SU-DHL-6 (cell line): Measurements from ENCODE around the gene SUN3.

Experiments
- CTCF ChIP-seq: fragments of 200-600 bp; sonication (generic); IDR thresholded peaks from one replicate; pipeline ENCODE4 v1.5.1; 2017; ENCODE audit warnings: antibody characterized with exemption, mild to moderate bottlenecking, low read length, moderate library complexity; ENCODE audit not compliant: insufficient read depth, poor library complexity, severe bottlenecking
- EZH2phosphoT487 ChIP-seq: fragments of 200-600 bp; sonication (generic), shearing (Covaris generic); conservative IDR thresholded peaks from 2 replicates; pipeline ENCODE4 v1.6.1; 2018; ENCODE audit warnings: mild to moderate bottlenecking, antibody characterized with exemption, low read length, moderate library complexity, mixed read lengths

GRCh38 chr7:47979145-47979831 is 49.6 kb downstream of the SUN3 start, which contains the start of gene HUS1:
- no peak for TF ChIP-seq CTCF
- TF ChIP-seq EZH2phosphoT487, result no peak
